HepG2 (cell line): ENCODE results near the gene MLYCD. TPM values are rescaled to one million over a fixed set of nuclear protein-coding genes. Genes with fewer than 3 reads are reported as not detected.

Experiments
- AKAP8 ChIP-seq: sonication (generic); formaldehyde crosslinking; IDR thresholded peaks from 2 replicates; pipeline ENCODE4 v1.5.1; 2020; ENCODE audit warnings: mild to moderate bottlenecking, missing genetic modification reagents
- ATF7-NPFF ChIP-seq: sonication (generic); formaldehyde crosslinking; IDR thresholded peaks from 2 replicates; pipeline ENCODE4 v1.8.1; 2023; ENCODE audit warnings: mild to moderate bottlenecking, low read depth, missing genetic modification reagents, moderate library complexity
- DNMT3B ChIP-seq: conservative IDR thresholded peaks from 2 replicates; pipeline ENCODE4 v1.6.1; 2016; ENCODE audit warnings: missing biosample characterization, control low read depth
- GFI1 ChIP-seq: sonication (generic); formaldehyde crosslinking; IDR thresholded peaks from 2 replicates; pipeline ENCODE4 v1.5.0; 2020; ENCODE audit warnings: missing genetic modification reagents, mild to moderate bottlenecking, borderline replicate concordance
- HOXD1 ChIP-seq: sonication (generic); formaldehyde crosslinking; IDR thresholded peaks from 2 replicates; pipeline ENCODE4 v1.5.0; 2020; ENCODE audit warnings: missing genetic modification reagents
- KDM4B ChIP-seq: sonication (generic); formaldehyde crosslinking; IDR thresholded peaks from 2 replicates; pipeline ENCODE4 v1.4.0; 2020; ENCODE audit warnings: missing genetic modification reagents
- MLXIP ChIP-seq: sonication (generic); formaldehyde crosslinking; IDR thresholded peaks from 2 replicates; pipeline ENCODE4 v1.9.0; 2021; ENCODE audit warnings: missing genetic modification reagents, borderline replicate concordance
- NFE2L2 ChIP-seq: fragments of 150-350 bp; IDR thresholded peaks from 2 replicates; pipeline ENCODE4 v1.6.1; 2014; ENCODE audit warnings: low read length
- NFRKB ChIP-seq: fragments of 450-650 bp; IDR thresholded peaks from 2 replicates; pipeline ENCODE4 v1.6.1; 2017
- RBM22 ChIP-seq: fragments of 200-400 bp; formaldehyde crosslinking; optimal IDR thresholded peaks from 2 replicates; pipeline ENCODE3; 2017; ENCODE audit warnings: mild to moderate bottlenecking, low read length, moderate library complexity
- RFXANK ChIP-seq: IDR thresholded peaks from 2 replicates; pipeline ENCODE4 v1.6.1; 2016
- SAFB2 ChIP-seq: sonication (generic); formaldehyde crosslinking; IDR thresholded peaks from 2 replicates; pipeline ENCODE4 v1.5.1; 2020; ENCODE audit warnings: missing genetic modification reagents, low read depth, mild to moderate bottlenecking, borderline replicate concordance
- SMARCC2 ChIP-seq: fragments of 450-650 bp; IDR thresholded peaks from 2 replicates; pipeline ENCODE4 v1.6.1; 2017; ENCODE audit warnings: antibody characterized with exemption, mild to moderate bottlenecking
- SMYD3 ChIP-seq: sonication (generic); formaldehyde crosslinking; IDR thresholded peaks from 2 replicates; pipeline ENCODE4 v1.8.1; 2023; ENCODE audit warnings: mild to moderate bottlenecking, missing genetic modification reagents
- TEF ChIP-seq: sonication (generic); formaldehyde crosslinking; IDR thresholded peaks from 2 replicates; pipeline ENCODE4 v1.5.0; 2020; ENCODE audit warnings: missing genetic modification reagents
- THAP7 ChIP-seq: sonication (generic); formaldehyde crosslinking; IDR thresholded peaks from 2 replicates; pipeline ENCODE4 v1.8.1; 2023; ENCODE audit warnings: mild to moderate bottlenecking, missing genetic modification reagents
- ZBTB1 ChIP-seq: sonication (generic); formaldehyde crosslinking; IDR thresholded peaks from 2 replicates; pipeline ENCODE4 v1.4.0; 2020; ENCODE audit warnings: missing genetic modification reagents, borderline replicate concordance
- ZFP1 ChIP-seq: IDR thresholded peaks from 2 replicates; pipeline ENCODE4 v1.6.1; 2016
- ZNF17 ChIP-seq: sonication (generic); formaldehyde crosslinking; IDR thresholded peaks from 2 replicates; pipeline ENCODE4 v1.5.0; 2020; ENCODE audit warnings: mild to moderate bottlenecking, missing genetic modification reagents
- ZNF230 ChIP-seq: sonication (generic); formaldehyde crosslinking; IDR thresholded peaks from 2 replicates; pipeline ENCODE4 v1.4.0; 2020; ENCODE audit warnings: mild to moderate bottlenecking, missing genetic modification reagents
- ZNF333 ChIP-seq: sonication (generic); formaldehyde crosslinking; IDR thresholded peaks from 2 replicates; pipeline ENCODE4 v1.4.0; 2020; ENCODE audit warnings: mild to moderate bottlenecking, missing genetic modification reagents, borderline replicate concordance
- ZNF749 ChIP-seq: sonication (generic); formaldehyde crosslinking; IDR thresholded peaks from 2 replicates; pipeline ENCODE4 v1.8.0; 2022; ENCODE audit warnings: mild to moderate bottlenecking, missing genetic modification reagents, moderate library complexity, borderline replicate concordance
- ZNF781 ChIP-seq: sonication (generic); formaldehyde crosslinking; IDR thresholded peaks from 2 replicates; pipeline ENCODE4 v1.5.1; 2020; ENCODE audit warnings: borderline replicate concordance, mild to moderate bottlenecking, missing genetic modification reagents; ENCODE audit errors: not compliant biosample characterization
- ZNF788 ChIP-seq: sonication (generic); formaldehyde crosslinking; IDR thresholded peaks from 2 replicates; pipeline ENCODE4 v1.5.0; 2020; ENCODE audit warnings: mild to moderate bottlenecking, missing genetic modification reagents, borderline replicate concordance
- ZNF891 ChIP-seq: sonication (generic); formaldehyde crosslinking; IDR thresholded peaks from 2 replicates; pipeline ENCODE4 v1.5.0; 2020; ENCODE audit warnings: mild to moderate bottlenecking, missing genetic modification reagents
- polyA plus RNA-seq, 8 experiments: library from polyadenylated mRNA; depleted of rRNA in 3 of 8; stranded (reverse) in 7 of 8; unstranded in 1 of 8; fragments of >200 nt; fragmentation: Illumina TruSeq in 4 of 8; extraction: Trizol in 4 of 8; gene quantifications; 2 replicates each; pipeline versions ENCODE4 v1.2.1 to v1.2.3, GENCODE V29; 2011 to 2016; ENCODE audit warnings: low read depth in 4 of 8, missing spikeins in 1 of 8, mixed read lengths in 1 of 8; ENCODE audit not compliant: insufficient read depth in 1 of 8
- total RNA-seq, 5 experiments: library from RNA; depleted of rRNA; stranded (reverse); fragments of >200 nt; fragmentation: Illumina TruSeq; extraction: Trizol; gene quantifications; 2 replicates each; pipeline ENCODE4 v1.2.3, GENCODE V29; 2016; ENCODE audit warnings: low read depth in 1 of 5

The MLYCD gene
- total and polyA plus RNA-seq, 2 of the 13 experiments (the other 11 are each of a cell fraction or from before 2014, with no cell fraction given) = 1.8 to 4.0 TPM

GRCh38 chr16:83952940-83953795 lies 54.3 kb downstream of the MLYCD start, which contains the start of gene OSGIN1 (continued):
- peak; percentile 22; the same call in 1 of the 2 replicates for TF ChIP-seq ZNF749 (CRISPR knock-in tag)
- no peak; the same call in 1 of the 2 replicates for TF ChIP-seq ZBTB1
- TF ChIP-seq ZNF230 (CRISPR knock-in tag) = peak; percentile 74; the same call in 1 of the 2 replicates
- TF ChIP-seq ZNF333 (CRISPR knock-in tag) = 0 out of 2 replicates have a peak, but pooled peaks have one; percentile 68
- peak; percentile 67; the same call in 1 of the 2 replicates for TF ChIP-seq AKAP8 (CRISPR knock-in tag)
- peak; percentile 82 for TF ChIP-seq MLXIP
- TF ChIP-seq KDM4B (CRISPR knock-in tag) = peak; percentile 17; the same call in 1 of the 2 replicates
- peak; percentile 40; the same call in 1 of the 2 replicates for TF ChIP-seq DNMT3B (CRISPR knock-in tag)
- 0 out of 2 replicates have a peak, but pooled peaks have one; percentile 61 for TF ChIP-seq SAFB2 (CRISPR knock-in tag)
- TF ChIP-seq SMARCC2 = no peak
- TF ChIP-seq RBM22 = peak; percentile 19
- TF ChIP-seq THAP7 (CRISPR knock-in tag) = peak; percentile 73; the same call in 1 of the 2 replicates
- TF ChIP-seq ZFP1 (CRISPR knock-in tag) = no peak
- no peak for TF ChIP-seq SMYD3 (CRISPR knock-in tag)
- TF ChIP-seq TEF = peak; percentile 67; the same call in 1 of the 2 replicates
- TF ChIP-seq HOXD1 = peak; percentile 95
- TF ChIP-seq ZNF781 (CRISPR knock-in tag) = peak; percentile 83
- TF ChIP-seq ZNF17 (CRISPR knock-in tag) = peak; percentile 76; the same call in 1 of the 2 replicates
- no peak for TF ChIP-seq NFRKB
- no peak for TF ChIP-seq RFXANK (CRISPR knock-in tag)
- TF ChIP-seq ZNF788 (CRISPR knock-in tag) = peak; percentile 94
- TF ChIP-seq NFE2L2 = peak; percentile 98
- peak; percentile 85 for TF ChIP-seq GFI1
- no peak for TF ChIP-seq ZNF891 (CRISPR knock-in tag)
- TF ChIP-seq ATF7-NPFF (CRISPR knock-in tag) = no peak
